Spleen (tissue), 7 donors: ENCODE measurements around the gene OMP.

ENCODE experiments used
- POLR2A ChIP-seq, 3 donors: fragments of 450-650 bp; IDR thresholded peaks; one replicate each; pipeline ENCODE4 v1.5.1; 2017; ENCODE audit warnings: antibody characterized with exemption in 3 of 3, mild to moderate bottlenecking in 1 of 3
- POLR2AphosphoS5 ChIP-seq, 3 donors: sonication (generic); formaldehyde crosslinking; IDR thresholded peaks; one replicate each; pipeline ENCODE4 v1.5.1; 2017; ENCODE audit warnings: antibody characterized with exemption in 3 of 3
- TF ChIP-seq, protein P1 (sequence below), 11 experiments: fragments of 200-600 bp in 7 of 11; fragments of 450-650 bp in 4 of 11; sonication (generic) in 4 of 11; IDR thresholded peaks in 8 of 11; conservative IDR thresholded peaks in 3 of 11; 1 replicate in 7 of 11; 2 replicates in 4 of 11; pipeline versions ENCODE4 v1.4.0 to v1.8.0; 2016 to 2021; ENCODE audit warnings: antibody characterized with exemption in 11 of 11, inconsistent platforms in 4 of 11, mild to moderate bottlenecking in 1 of 11
- donor health status: DM: no; HTN: no; CAD: no; lungs with moderate emphysema.
- donor health status: DM: no; HTN: no; CAD: no.
- donor health status: DM: no; HTN: no; CAD: no.

DNA sequence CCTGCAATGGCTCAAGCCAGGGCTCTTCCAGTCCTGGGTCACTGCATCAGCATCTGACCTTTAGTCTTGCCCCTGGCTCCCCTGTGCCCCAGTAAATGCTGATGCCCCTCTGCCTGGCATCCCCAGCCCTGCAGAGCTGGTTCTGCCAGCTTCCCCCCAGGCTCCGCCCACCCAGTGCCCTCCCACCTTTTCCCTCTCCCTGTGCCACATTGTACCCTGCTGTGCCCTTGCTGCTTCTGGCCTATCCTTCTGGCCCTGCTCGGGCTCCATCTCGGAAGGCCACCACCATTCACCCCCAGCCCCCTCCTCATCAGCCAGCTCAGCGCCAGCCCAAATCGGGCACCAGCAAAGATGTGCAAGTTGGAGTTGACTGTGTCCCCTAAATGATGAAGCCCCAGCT, 28.4 kb upstream of the OMP start:
- TF ChIP-seq, protein P1, sequence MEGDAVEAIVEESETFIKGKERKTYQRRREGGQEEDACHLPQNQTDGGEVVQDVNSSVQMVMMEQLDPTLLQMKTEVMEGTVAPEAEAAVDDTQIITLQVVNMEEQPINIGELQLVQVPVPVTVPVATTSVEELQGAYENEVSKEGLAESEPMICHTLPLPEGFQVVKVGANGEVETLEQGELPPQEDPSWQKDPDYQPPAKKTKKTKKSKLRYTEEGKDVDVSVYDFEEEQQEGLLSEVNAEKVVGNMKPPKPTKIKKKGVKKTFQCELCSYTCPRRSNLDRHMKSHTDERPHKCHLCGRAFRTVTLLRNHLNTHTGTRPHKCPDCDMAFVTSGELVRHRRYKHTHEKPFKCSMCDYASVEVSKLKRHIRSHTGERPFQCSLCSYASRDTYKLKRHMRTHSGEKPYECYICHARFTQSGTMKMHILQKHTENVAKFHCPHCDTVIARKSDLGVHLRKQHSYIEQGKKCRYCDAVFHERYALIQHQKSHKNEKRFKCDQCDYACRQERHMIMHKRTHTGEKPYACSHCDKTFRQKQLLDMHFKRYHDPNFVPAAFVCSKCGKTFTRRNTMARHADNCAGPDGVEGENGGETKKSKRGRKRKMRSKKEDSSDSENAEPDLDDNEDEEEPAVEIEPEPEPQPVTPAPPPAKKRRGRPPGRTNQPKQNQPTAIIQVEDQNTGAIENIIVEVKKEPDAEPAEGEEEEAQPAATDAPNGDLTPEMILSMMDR (IDR thresholded peaks at IDR 0.05 in 8 of 11, conservative IDR thresholded peaks at IDR 0.05 in 3 of 11), result no peak
- no peak for TF ChIP-seq POLR2AphosphoS5 (IDR thresholded peaks at IDR 0.05)
- no peak for TF ChIP-seq POLR2A (IDR thresholded peaks at IDR 0.05)
